Urinary bladder (tissue), 4 donors: ENCODE data around the gene SNN. TPM values are rescaled to one million over a fixed set of nuclear protein-coding genes. Genes with fewer than 3 reads are reported as not detected.

Experiments used
- DNase-seq: peaks from one replicate; pipeline ENCODE4 v3.0.0-alpha.2; 2015; ENCODE audit errors: extremely low spot score
- H3K27ac ChIP-seq: one replicate; pipeline ENCODE4 v1.5.1; 2013; ENCODE audit warnings: low read depth, mild to moderate bottlenecking, moderate library complexity
- H3K36me3 ChIP-seq: one replicate; pipeline ENCODE4 v1.6.1; 2013; ENCODE audit warnings: mild to moderate bottlenecking, moderate library complexity; ENCODE audit not compliant: insufficient read depth
- H3K4me1 ChIP-seq: one replicate; pipeline ENCODE4 v1.6.1; 2013; ENCODE audit warnings: mild to moderate bottlenecking, moderate library complexity; ENCODE audit not compliant: insufficient read depth
- H3K4me3 ChIP-seq: one replicate; pipeline ENCODE4 v1.5.1; 2013; ENCODE audit warnings: low read depth, low read length
- WGBS: extraction: QIAGEN DNeasy Blood & Tissue Kit; methylation state at CpG from one replicate; pipeline ENCODE4 v1.1.7; 2013; 5-methylcytosine and 5-hydroxymethylcytosine counted together
- polyA plus RNA-seq: library from polyadenylated mRNA; stranded (reverse); fragments of 200-250 nt; gene quantifications from one replicate; pipeline ENCODE4 v1.2.3, GENCODE V29; 2013
- total RNA-seq: library from RNA; depleted of rRNA; stranded (reverse); fragments of >200 nt; gene quantifications from one replicate; pipeline ENCODE4 v1.2.3, GENCODE V29; 2014
- donor health status: healthy with polysubstance abuse.
- donor health status: healthy.

Gene SNN
- total and polyA plus RNA-seq, 2 donors = 11.4 to 28.3 TPM

DNA sequence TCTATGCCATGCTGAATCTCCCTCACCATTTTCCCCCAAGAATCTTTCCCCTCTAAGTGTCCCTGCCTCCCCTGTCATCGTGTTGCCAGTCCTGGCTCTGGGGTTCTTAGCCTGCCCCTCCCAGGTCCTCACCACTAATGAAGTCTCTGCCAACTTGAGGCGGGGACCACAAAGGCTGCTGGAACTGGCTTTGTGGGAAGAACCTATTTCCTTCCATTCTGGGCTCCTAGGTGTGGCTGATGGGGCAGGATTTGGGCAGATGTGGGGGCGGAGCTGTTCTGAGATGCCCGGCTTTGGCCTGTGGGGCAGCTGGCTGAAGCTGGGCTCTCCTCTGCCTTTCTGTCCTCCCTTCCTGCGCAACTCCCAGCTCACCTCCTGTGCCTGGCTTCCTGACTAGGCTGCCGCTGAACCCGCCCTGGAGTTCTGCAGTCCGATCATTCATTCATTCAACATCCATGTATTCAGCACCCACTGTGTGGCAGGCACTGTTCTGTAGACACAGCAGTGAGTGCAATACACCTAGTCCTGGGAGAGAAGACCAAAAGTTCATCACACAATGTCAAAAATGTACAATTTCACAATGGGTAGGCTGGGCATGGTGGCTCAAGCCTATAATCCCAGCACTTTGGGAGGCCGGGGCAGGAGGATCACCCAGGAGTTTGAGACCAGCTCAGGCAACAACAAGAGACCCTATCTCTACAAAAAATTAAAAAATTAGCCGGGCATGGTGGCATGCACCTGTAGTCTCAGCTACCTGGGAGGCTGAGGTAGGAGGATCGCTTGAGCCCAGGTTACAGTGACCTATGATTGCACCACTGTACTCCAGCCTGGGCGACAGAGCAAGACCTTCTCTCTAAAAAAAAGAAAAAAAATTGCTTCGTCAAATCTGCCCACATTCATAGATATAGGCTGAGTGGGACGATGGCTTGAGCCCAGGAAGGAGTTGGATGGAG is 1.9 kb upstream of the SNN start:
- no peak overlapping the region for H3K27ac ChIP-seq
- no peak for DNase-seq

DNA sequence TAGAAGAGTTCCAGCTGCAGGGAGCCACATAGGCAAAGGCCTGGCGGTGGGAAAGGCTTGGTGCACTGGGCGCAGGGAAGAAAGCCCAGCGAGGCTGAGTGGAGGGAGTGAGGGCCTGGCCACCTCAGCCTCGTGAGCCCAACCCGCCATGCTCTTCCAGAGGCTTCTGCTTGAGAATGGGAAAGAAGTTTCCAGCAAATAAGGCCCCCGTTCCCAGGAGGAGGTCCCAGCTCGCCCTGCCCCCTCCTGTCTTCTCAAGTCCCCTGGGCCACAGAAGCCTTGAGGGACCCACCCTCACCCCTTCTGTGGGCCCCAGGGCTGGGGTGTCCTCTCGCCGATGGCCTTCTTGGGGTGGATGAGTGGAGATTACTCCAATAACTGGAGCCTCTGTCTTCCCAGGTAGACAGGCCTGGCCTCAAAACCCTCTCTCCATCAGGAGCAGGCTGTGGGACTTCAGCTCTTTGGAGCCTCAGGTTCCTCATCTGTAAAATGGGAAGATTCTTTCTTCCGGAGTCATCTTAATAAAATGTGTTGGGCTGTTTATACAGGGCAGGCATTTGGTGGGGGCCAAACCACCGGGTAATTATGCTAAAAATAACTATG is 933 bp upstream of the SNN start:
- H3K27ac ChIP-seq = no peak overlapping the region
- H3K4me3 ChIP-seq = no peak overlapping the region
- WGBS = 85% methylated on average over 11 of the region's 11 CpGs
- no peaks in the 10 kb centered on the region for H3K36me3 ChIP-seq
- H3K4me1 ChIP-seq = peaks cover 1% of the 10 kb centered on the region
- DNase-seq = no peak

More for the DNA sequence above, 1.9 kb upstream of the SNN start:
- Histone ChIP-seq H3K4me1 (peaks cover 1% of the 10 kb centered on the region), H3K36me3 (no peaks in the 10 kb centered on the region), H3K4me3 (no peak overlapping the region)
- 87% methylated on average over 14 of the region's 14 CpGs for WGBS

DNA sequence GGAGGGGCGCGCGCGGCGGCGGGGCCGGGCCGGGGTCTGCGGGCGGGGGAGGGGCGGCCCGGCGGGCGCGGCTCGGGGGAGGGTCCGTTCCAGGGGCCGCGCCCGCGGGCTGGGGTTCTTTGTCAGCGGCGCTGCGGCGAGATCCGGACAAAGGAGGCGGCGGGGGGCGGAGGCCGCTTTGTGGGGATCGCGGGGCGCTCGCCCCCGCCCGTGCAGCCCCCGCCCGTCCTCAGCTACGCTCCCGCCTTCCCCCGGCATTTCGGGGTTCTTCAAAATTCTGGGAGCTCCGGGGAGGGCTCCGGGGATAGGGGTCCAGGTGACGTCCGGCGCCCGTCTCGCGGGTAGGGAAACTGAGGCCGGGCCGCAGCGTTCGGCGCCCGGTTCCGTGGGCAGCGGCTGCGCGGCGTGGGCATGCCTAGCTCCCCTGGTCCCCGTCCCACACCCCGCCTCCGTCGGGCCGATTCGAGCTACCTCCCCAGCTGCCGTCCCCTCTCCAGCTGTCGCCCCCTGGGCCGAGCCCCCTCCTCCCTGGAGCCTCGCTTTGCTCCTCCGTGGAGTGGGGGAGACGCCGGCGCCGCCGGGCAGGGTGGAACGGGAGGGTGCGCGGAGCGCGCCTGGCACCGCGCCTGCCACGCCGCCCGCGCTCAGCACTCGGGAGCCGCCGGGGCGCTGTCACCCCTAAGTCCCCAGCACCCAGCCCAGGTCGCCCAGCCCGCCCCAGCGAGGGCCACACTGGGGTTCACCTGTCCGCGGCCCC is 546 bp downstream of the SNN start:
- peaks cover 1% of the 10 kb centered on the region for H3K4me1 ChIP-seq
- peak overlapping the region; percentile 88 for H3K4me3 ChIP-seq
- peak overlapping the region; percentile 65 for H3K27ac ChIP-seq
- no peak for DNase-seq
- no peaks in the 10 kb centered on the region for H3K36me3 ChIP-seq
- under 1% methylated on average over 97 of the region's 97 CpGs for WGBS

DNA sequence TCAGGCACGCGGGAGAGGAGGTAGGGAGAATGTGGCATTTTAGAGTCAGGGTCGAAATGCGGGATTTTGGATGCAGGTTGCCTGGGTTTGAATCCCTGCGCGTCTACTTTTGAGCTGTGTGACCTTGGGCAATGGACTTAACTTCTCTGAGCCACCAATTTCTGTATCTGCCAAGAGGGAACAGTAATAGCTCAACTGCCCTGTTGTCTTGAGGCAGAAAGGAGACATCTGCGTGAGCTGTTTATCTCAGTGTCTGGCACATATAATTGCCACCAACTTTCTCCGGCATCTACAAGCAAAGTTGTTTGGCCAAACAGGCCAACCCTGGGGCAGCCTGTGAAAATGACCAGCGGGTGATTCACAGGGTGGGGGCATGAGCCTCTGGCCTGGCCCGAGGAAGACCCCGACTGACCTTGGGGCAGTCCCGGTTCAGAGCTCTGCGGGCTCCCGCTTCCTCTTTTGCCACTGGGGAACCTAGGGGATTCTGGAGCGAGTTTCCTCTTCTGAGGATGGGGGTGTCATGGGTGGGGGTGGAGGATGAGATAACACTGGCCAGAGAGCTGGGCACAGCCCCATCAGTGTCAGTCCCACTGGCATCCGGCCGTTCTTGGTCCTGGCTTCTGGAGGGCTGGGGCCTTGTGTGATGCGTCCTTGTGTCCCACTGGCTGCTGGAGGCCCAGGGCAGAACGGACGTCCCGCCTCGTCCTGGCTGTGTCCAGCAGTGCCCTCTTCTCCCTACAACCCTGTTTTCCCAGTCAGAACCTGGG is 1.3 kb downstream of the SNN start:
- peak overlapping the region; percentile 88 for H3K4me3 ChIP-seq
- H3K36me3 ChIP-seq = no peaks in the 10 kb centered on the region
- peaks cover 1% of the 10 kb centered on the region for H3K4me1 ChIP-seq
- no peak for DNase-seq
- H3K27ac ChIP-seq = peak overlapping the region; percentile 65
- WGBS = 25% methylated on average over 22 of the region's 22 CpGs

DNA sequence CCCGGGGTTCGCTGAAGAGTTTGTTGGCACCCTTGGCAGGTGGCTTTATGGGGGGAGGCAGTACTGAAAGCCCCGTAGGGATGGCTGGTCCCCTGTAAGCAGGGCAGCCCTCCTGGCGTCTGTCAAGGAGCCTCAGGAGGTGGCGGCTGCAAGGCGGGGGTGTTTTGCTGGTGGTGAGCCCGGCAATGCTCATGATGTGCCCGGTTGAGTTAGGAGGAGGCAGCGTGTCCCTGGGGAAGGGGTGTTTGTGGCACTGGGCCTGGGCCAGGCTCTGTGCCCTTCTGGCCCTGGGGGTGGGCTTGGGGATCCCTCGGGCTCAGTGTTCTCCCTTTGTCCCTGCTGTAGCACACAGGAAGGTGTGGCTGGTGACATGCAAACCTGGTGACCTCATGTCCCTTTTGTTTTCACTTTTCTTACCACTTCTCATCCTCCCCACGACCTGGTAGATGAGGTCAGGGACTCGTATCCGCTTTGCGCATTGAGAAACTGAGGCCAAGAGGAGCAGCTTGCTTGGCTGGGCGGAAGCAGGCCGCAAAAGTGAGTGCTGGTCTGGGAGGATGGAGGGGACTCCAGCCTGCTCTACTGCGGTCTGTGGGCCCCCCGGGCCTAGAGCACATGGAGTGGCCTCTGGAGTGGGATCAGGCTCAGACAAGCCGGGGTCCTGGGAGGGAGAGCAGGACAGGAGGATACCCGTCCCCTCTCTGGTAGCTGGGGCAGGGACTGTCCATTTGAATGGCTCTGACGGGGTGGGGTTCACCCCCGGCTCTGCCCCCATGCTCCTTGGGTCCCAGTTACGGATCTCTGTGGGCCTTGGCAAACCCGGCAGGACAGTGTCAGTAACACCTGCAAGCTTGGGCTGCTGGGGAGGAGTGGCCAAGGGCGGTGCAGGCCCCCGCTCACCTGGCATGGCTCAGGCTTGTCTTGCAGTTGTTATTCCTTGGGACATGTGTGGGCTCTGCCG is 2.2 kb downstream of the SNN start:
- H3K27ac ChIP-seq = peak overlapping the region; percentile 42
- H3K4me1 ChIP-seq = peaks cover 2% of the 10 kb centered on the region
- no peak overlapping the region for H3K4me3 ChIP-seq
- no peaks in the 10 kb centered on the region for H3K36me3 ChIP-seq
- no peak for DNase-seq
- WGBS = 65% methylated on average over 27 of the region's 27 CpGs

DNA sequence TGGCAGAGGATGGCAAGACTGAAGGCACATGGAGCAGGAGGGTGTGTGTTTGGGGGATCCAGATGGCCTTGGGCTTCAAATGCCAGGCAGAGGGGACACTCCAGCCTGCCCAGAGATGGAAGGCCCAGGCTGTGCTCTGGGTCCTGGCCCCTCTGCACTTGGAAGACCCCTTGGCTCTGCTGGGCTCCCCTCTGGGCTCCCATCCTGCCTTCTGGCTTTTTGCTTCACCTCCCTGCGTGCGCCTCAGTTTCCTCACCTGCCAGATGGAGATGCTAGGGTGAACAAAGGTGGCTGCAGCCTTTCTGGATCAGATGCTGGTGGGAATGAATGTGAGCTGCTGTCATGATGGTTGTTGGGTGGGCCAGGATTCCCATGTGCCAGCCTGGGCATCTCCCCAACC is 3.0 kb downstream of the SNN start:
- Histone ChIP-seq H3K36me3 (no peaks in the 10 kb centered on the region), H3K27ac (no peak overlapping the region), H3K4me1 (peaks cover 2% of the 10 kb centered on the region), H3K4me3 (no peak overlapping the region)
- WGBS = 98% methylated on average over 2 of the region's 2 CpGs
- no peak for DNase-seq

DNA sequence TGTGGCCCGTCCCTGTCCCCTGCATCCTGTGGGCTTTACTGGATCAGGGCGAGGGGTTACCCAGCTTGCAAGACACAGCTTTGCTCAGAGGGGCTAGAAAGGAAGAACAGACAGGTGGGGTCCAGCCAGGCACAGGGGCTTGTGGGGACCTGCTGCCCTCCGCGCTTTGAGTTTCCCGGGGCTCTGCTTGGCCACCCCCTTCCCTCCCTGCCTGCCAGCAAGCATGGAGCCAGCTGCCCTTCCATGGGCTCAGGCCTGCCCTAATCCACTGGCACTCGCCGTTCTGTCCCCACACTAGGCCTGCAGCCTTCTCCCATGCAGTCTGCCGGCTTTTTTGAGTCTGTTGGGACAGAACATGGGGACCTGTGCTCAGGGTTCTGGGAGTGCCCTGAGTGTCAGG is 3.4 kb downstream of the SNN start:
- no peak for DNase-seq
- Histone ChIP-seq H3K4me3 (no peak overlapping the region), H3K4me1 (peaks cover 2% of the 10 kb centered on the region), H3K36me3 (no peaks in the 10 kb centered on the region), H3K27ac (no peak overlapping the region)
- 88% methylated on average over 8 of the region's 8 CpGs for WGBS

DNA sequence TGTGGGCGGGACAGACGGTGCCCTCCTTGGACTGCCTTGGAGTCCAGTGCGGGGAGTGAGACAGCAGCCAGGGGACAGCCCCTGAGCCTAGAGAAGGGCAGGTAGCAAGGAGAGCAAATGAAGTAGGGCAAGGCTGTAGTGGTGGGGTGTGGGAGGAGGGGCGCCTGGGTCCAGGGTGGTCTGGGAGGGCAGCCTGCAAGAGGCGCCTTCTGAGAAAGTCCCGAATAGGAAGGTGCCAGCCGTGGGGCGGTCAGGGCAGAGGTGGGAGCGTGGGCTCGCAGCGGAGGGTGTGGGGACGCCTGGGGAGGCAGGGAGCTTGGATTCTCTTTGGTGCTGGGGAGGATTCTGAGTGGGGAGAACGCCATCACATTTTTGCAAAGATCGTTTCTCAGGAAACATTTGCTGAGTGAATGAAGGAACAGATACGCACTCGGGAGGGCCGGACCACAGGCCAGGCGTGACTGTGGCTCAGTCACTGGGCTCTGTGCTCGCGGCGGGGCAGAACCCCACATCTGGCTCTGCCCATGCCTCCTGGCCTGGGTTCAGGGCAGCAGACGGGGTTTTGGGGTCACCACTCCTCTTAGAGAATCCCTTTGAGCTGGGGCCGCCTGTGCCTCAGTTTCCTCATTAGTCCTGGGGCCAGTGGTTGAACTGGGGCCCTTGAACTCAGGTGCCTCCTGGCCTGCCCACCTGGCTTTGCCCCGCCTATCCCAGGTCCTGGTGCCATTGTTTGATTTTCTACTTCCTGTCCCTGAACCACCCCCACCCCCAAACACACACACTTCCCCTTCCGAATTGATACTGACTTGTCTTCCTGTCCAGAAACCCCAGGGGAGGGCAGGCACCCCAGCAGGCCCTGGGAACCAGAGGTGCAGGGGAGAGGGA is 4.2 kb downstream of the SNN start:
- DNase-seq = no peak
- H3K36me3 ChIP-seq = no peaks in the 10 kb centered on the region
- no peak overlapping the region for H3K4me3 ChIP-seq
- no peak overlapping the region for H3K27ac ChIP-seq
- 87% methylated on average over 25 of the region's 25 CpGs for WGBS
- peaks cover 2% of the 10 kb centered on the region for H3K4me1 ChIP-seq

DNA sequence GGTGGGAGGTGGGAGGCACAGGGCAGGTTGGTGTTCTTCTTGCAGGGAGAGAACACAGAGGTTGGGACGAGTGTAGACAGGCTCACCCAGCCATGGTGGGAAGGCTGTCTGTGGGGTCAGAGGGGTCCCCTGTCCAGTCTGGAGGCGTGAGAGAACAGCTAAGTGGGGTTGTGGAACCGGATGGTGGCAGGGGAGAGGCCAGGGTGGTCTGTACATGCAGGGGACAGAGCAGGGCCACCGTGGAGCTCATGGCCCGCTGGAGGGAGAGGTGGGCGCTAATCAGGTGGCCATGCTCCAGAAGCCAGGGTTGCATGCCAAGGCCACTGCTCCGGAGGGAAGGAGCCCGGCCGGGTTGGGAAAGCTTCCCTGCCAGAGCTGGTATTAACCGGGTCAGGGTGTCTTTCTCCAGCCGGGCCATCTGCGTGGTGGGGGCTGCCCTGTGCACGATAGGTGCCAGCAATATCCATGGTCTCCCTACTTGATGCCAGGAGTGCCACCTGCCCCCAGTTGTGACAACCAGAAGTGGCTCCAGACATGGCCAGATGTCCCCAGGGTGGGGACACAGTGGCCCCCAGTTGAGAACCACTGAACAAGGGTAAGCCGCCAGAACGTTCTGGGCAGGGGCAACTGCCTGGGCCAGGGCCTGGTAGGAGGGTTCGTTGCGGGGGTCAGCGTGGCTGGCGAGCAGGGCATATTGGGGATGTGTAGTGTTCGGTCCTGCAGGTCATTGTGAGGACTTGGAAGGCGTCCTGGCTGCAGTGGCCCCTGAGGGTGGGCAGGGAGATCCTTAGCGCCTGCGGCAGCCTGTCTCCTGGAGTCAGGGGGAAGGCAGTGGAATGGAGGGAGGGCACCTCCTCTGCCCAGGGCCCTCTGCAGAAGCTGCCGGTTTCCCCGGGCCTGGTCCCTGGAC is 5.1 kb downstream of the SNN start:
- Histone ChIP-seq H3K4me3 (no peak overlapping the region), H3K4me1 (peaks cover 2% of the 10 kb centered on the region), H3K27ac (no peak overlapping the region), H3K36me3 (no peaks in the 10 kb centered on the region)
- no peak for DNase-seq
- WGBS = 66% methylated on average over 25 of the region's 25 CpGs

DNA sequence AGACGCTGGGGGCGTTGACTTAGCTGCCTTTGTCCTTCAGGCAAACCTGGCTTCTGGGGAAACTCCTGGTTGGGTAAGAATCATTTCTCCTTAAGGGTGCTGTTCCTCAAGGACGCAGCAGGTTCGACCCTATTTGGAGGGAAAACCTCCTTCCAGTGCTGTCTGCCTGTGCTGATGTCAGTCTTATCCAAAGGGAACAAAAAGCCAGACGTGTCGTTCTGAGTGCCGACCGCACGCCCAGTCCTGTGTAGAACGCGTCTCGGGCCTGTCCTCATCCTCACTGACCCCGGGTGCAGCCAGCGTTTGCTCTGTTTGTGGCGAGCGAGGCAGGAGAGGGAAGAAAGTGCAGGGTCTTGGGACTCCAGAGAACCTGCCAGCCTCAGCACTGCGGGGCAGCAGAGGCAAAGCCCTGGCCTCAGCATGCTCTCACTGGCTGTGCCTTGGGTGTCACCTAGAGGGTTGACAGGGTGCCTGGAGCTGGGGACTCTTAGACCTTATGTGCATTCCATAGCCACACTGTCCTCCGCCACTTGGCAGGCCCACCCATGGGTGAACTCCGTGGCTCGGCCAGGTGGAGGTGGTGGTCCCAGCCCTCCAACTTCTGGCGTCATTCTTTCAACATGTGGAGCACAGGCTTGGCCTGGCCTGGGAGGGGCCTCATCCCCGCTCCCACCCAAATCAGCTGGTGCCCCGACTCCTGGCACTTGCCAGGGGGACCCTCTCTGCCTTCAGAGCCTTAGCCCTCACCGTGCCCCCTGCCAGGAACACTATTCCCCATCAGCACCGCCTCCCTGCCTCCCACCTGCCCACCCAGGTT is 6.0 kb downstream of the SNN start:
- no peak for DNase-seq
- WGBS = 79% methylated on average over 25 of the region's 25 CpGs
- peaks cover 2% of the 10 kb centered on the region for H3K4me1 ChIP-seq
- H3K27ac ChIP-seq = no peak overlapping the region
- no peaks in the 10 kb centered on the region for H3K36me3 ChIP-seq
- no peak overlapping the region for H3K4me3 ChIP-seq
